HUES64 (cell line): ENCODE measurements around the gene DRC1. TPM values are rescaled to one million over a fixed set of nuclear protein-coding genes. Genes with fewer than 3 reads are reported as not detected.
"Not testable (repeated sequence)": the region's sequence is repeated elsewhere in the genome, so short reads cannot be mapped to it uniquely, and the experiment has no call there.

Experiments used
- H3K27ac ChIP-seq: 2 replicates; pipeline ENCODE4 v1.7.0; 2013; ENCODE audit warnings: low read depth, low read length, inconsistent platforms
- H3K27me3 ChIP-seq: 2 replicates; pipeline ENCODE4 v1.6.1; 2013; ENCODE audit warnings: mild to moderate bottlenecking, low read length; ENCODE audit not compliant: insufficient read depth
- H3K36me3 ChIP-seq: 2 replicates; pipeline ENCODE4 v1.6.1; 2013; ENCODE audit warnings: mild to moderate bottlenecking, low read length; ENCODE audit not compliant: insufficient read depth
- H3K4me1 ChIP-seq: 2 replicates; pipeline ENCODE4 v1.6.1; 2013; ENCODE audit warnings: mild to moderate bottlenecking, low read length, moderate library complexity; ENCODE audit not compliant: insufficient read depth
- H3K4me3 ChIP-seq: 2 replicates; pipeline ENCODE4 v1.5.1; 2013; ENCODE audit warnings: mild to moderate bottlenecking, low read length, moderate library complexity
- H3K9ac ChIP-seq: 2 replicates; pipeline ENCODE4 v1.6.1; 2013; ENCODE audit warnings: mild to moderate bottlenecking, low read depth, low read length
- H3K9me3 ChIP-seq: 2 replicates; pipeline ENCODE4 v1.6.1; 2013; ENCODE audit warnings: low read depth, low read length; ENCODE audit not compliant: insufficient read depth
- WGBS: fragments of 150-250, 120-280 bp; methylation state at CpG from one replicate; pipeline ENCODE4 v1.1.7; 2013; ENCODE audit warnings: missing lambda C conversion rate; 5-methylcytosine and 5-hydroxymethylcytosine counted together
- polyA plus RNA-seq, 2 experiments: library from polyadenylated mRNA; stranded (reverse); fragments of 50-300 nt; gene quantifications; one replicate each; pipeline ENCODE4 v1.2.3, GENCODE V29; 2013

DRC1 gene
- polyA plus RNA-seq (2013, experiment 1 of 2) = 0.10 TPM
- polyA plus RNA-seq (2013, experiment 2 of 2) = not detected

GRCh38 chr2:26401739-26402541, at the start of gene DRC1:
Gene DRC1 (plus strand): TSS chr2:26401920. CDS start chr2:26401990, 70 bp downstream.
- H3K27me3 ChIP-seq = 0 out of 2 replicates have a peak, but pooled peaks cover 2% of the 10 kb centered on the region
- peak within 1 kb of the TSS; percentile 59 for H3K4me3 ChIP-seq
- H3K9me3 ChIP-seq = no peaks in the 10 kb centered on the region
- peaks cover 8% of the 10 kb centered on the region; the same call in 1 of the 2 replicates for H3K4me1 ChIP-seq
- WGBS = 11% methylated on average over 63 of the region's 63 CpGs
- no peaks in the 10 kb centered on the region for H3K36me3 ChIP-seq
- H3K27ac ChIP-seq = no peak within 1 kb of the TSS
- H3K9ac ChIP-seq = no peak within 1 kb of the TSS; the same call in 1 of the 2 replicates

- no peaks in the 10 kb centered on the region for H3K9me3 ChIP-seq
Measured at GRCh38 chr2:26352892-26353291, 48.8 kb upstream of the DRC1 start.

GRCh38 chr2:26354469-26354868, 47.3 kb upstream of the DRC1 start:
- 97% methylated on average over 16 of the region's 16 CpGs for WGBS
- not testable (repeated sequence) for H3K27me3 ChIP-seq, H3K27ac ChIP-seq, H3K9me3 ChIP-seq, H3K4me3 ChIP-seq, H3K9ac ChIP-seq
- Histone ChIP-seq H3K4me1 (peaks cover 18% of the 10 kb centered on the region), H3K36me3 (peaks cover 13% of the 10 kb centered on the region; the same call in 1 of the 2 replicates)

More at GRCh38 chr2:26352892-26353291, 48.8 kb upstream of the DRC1 start:
- H3K4me1 ChIP-seq = peaks cover 27% of the 10 kb centered on the region
- WGBS = 88% methylated on average over 1 of the region's 1 CpG
- peaks cover 16% of the 10 kb centered on the region; the same call in 1 of the 2 replicates for H3K36me3 ChIP-seq
- H3K9ac ChIP-seq = no peak overlapping the region
- H3K27ac ChIP-seq = no peak overlapping the region
- no peaks in the 10 kb centered on the region for H3K27me3 ChIP-seq
- H3K4me3 ChIP-seq = no peak overlapping the region

- Histone ChIP-seq H3K27ac (no peak overlapping the region), H3K36me3 (peaks cover 12% of the 10 kb centered on the region; the same call in 1 of the 2 replicates), H3K27me3 (no peaks in the 10 kb centered on the region), H3K9ac (peak overlapping the region; percentile 28; the same call in 1 of the 2 replicates), H3K9me3 (no peaks in the 10 kb centered on the region), H3K4me1 (peaks cover 18% of the 10 kb centered on the region), H3K4me3 (0 out of 2 replicates have a peak overlapping the region, but pooled peaks have one; percentile 2)
- 69% methylated on average over 9 of the region's 9 CpGs for WGBS
Measured at GRCh38 chr2:26355038-26355995, 46.4 kb upstream of the DRC1 start.

- H3K36me3 ChIP-seq = peaks cover 9% of the 10 kb centered on the region; the same call in 1 of the 2 replicates
- no peak overlapping the region for H3K4me3 ChIP-seq
- 90% methylated on average over 2 of the region's 2 CpGs for WGBS
Measured at GRCh38 chr2:26356111-26356510, 45.6 kb upstream of the DRC1 start.

GRCh38 chr2:26356771-26357170, 44.9 kb upstream of the DRC1 start:
- Histone ChIP-seq H3K9ac (no peak overlapping the region), H3K9me3 (no peaks in the 10 kb centered on the region), H3K27ac (no peak overlapping the region), H3K36me3 (peaks cover 9% of the 10 kb centered on the region; the same call in 1 of the 2 replicates), H3K27me3 (no peaks in the 10 kb centered on the region), H3K4me1 (peaks cover 18% of the 10 kb centered on the region), H3K4me3 (no peak overlapping the region)
- no CpG with 5 or more reads among the region's 2 CpGs for WGBS

More at GRCh38 chr2:26356111-26356510, 45.6 kb upstream of the DRC1 start:
- Histone ChIP-seq H3K4me1 (peaks cover 18% of the 10 kb centered on the region), H3K9me3 (no peaks in the 10 kb centered on the region), H3K27me3 (no peaks in the 10 kb centered on the region), H3K9ac (no peak overlapping the region), H3K27ac (no peak overlapping the region)

GRCh38 chr2:26359886-26360473, 41.7 kb upstream of the DRC1 start:
- H3K36me3 ChIP-seq = peaks cover 16% of the 10 kb centered on the region; the same call in 1 of the 2 replicates
- H3K27ac ChIP-seq = no peak overlapping the region
- peaks cover 14% of the 10 kb centered on the region for H3K4me1 ChIP-seq
- H3K4me3 ChIP-seq = no peak overlapping the region
- no peaks in the 10 kb centered on the region for H3K27me3 ChIP-seq
- WGBS = 88% methylated on average over 3 of the region's 4 CpGs
- no peak overlapping the region for H3K9ac ChIP-seq
- no peaks in the 10 kb centered on the region for H3K9me3 ChIP-seq

GRCh38 chr2:26363323-26363722, 38.4 kb upstream of the DRC1 start:
- no peaks in the 10 kb centered on the region for H3K4me1 ChIP-seq
- no peak overlapping the region for H3K9ac ChIP-seq
- peaks cover 39% of the 10 kb centered on the region for H3K36me3 ChIP-seq
- no peaks in the 10 kb centered on the region for H3K27me3 ChIP-seq
- 97% methylated on average over 4 of the region's 4 CpGs for WGBS
- no peak overlapping the region for H3K27ac ChIP-seq
- H3K9me3 ChIP-seq = no peaks in the 10 kb centered on the region
- H3K4me3 ChIP-seq = no peak overlapping the region

- H3K27me3 ChIP-seq = no peaks in the 10 kb centered on the region
- no peaks in the 10 kb centered on the region for H3K9me3 ChIP-seq
- peaks cover 45% of the 10 kb centered on the region for H3K36me3 ChIP-seq
- no peak overlapping the region for H3K27ac ChIP-seq
- 73% methylated on average over 3 of the region's 3 CpGs for WGBS
- H3K4me3 ChIP-seq = no peak overlapping the region
- no peak overlapping the region for H3K9ac ChIP-seq
- H3K4me1 ChIP-seq = no peaks in the 10 kb centered on the region
Measured at GRCh38 chr2:26363958-26364357, 37.8 kb upstream of the DRC1 start.

GRCh38 chr2:26364669-26365068, 37.1 kb upstream of the DRC1 start:
- Histone ChIP-seq H3K27me3 (no peaks in the 10 kb centered on the region), H3K9me3 (no peaks in the 10 kb centered on the region), H3K9ac (no peak overlapping the region), H3K36me3 (peaks cover 52% of the 10 kb centered on the region), H3K27ac (no peak overlapping the region), H3K4me3 (no peak overlapping the region), H3K4me1 (no peaks in the 10 kb centered on the region)
- 100% methylated on average over 4 of the region's 4 CpGs for WGBS
